Gastroesophageal sphincter (tissue), 3 donors: ENCODE measurements around the gene CDH23.

Experiments
- EP300 ChIP-seq: sonication (generic); formaldehyde crosslinking; IDR thresholded peaks from one replicate; pipeline ENCODE4 v1.6.1; 2017; ENCODE audit warnings: antibody characterized with exemption, mild to moderate bottlenecking
- TF ChIP-seq, protein P1 (sequence below), 4 experiments: fragments of 200-600 bp in 2 of 4; fragments of 450-650 bp in 2 of 4; sonication (generic) in 1 of 4; IDR thresholded peaks; one replicate each; pipeline ENCODE4 v1.5.1; 2017 to 2019; ENCODE audit warnings: antibody characterized with exemption in 4 of 4, mild to moderate bottlenecking in 2 of 4, moderate library complexity in 2 of 4

DNA sequence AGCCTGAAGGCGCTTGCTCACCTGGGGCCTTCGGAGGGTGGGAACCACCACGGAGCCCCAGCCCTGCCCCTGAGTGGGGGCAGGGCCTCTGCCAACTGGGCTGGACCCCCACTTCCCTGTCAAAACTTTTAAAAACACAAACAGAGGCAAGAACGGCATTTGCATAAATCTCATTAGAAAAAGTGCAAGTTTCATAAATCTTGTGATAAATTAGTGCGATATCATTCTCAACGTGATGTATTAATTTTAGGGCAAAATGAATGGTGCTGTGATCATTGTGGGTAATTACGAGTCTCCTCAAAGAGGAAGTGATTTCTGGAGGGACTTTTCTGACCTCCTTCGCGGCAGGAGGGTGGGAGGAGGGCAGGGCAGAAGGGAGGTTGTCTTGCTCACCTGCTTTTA lies 98.3 kb downstream of the CDH23 start:
- TF ChIP-seq, protein P1, sequence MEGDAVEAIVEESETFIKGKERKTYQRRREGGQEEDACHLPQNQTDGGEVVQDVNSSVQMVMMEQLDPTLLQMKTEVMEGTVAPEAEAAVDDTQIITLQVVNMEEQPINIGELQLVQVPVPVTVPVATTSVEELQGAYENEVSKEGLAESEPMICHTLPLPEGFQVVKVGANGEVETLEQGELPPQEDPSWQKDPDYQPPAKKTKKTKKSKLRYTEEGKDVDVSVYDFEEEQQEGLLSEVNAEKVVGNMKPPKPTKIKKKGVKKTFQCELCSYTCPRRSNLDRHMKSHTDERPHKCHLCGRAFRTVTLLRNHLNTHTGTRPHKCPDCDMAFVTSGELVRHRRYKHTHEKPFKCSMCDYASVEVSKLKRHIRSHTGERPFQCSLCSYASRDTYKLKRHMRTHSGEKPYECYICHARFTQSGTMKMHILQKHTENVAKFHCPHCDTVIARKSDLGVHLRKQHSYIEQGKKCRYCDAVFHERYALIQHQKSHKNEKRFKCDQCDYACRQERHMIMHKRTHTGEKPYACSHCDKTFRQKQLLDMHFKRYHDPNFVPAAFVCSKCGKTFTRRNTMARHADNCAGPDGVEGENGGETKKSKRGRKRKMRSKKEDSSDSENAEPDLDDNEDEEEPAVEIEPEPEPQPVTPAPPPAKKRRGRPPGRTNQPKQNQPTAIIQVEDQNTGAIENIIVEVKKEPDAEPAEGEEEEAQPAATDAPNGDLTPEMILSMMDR (IDR thresholded peaks at IDR 0.05), result no peak
- no peak for TF ChIP-seq EP300
